Effector memory CD4-positive, alpha-beta T cell (primary cell): ENCODE results near the gene UPF1.
"Not testable (repeated sequence)": the region's sequence is repeated elsewhere in the genome, so short reads cannot be mapped to it uniquely, and the experiment has no call there.

Experiments
- DNase-seq, 3 donors: peaks; one replicate each; pipeline ENCODE4 v3.0.0-alpha.2; 2020
- H3K27ac ChIP-seq: 2 replicates; pipeline ENCODE4 v1.7.0; 2013; ENCODE audit warnings: mild to moderate bottlenecking, low read length, moderate library complexity; ENCODE audit not compliant: insufficient read depth, poor library complexity, severe bottlenecking
- H3K27me3 ChIP-seq: replicated peaks from 2 replicates; pipeline ENCODE4 v1.7.0; 2013; ENCODE audit warnings: mild to moderate bottlenecking, low read length; ENCODE audit not compliant: insufficient read depth, control insufficient read depth, poor library complexity, severe bottlenecking
- H3K36me3 ChIP-seq: 2 replicates; pipeline ENCODE4 v1.7.0; 2013; ENCODE audit warnings: mild to moderate bottlenecking, low read length, moderate library complexity; ENCODE audit not compliant: control insufficient read depth, insufficient read depth
- H3K4me1 ChIP-seq: 2 replicates; pipeline ENCODE4 v1.7.0; 2013; ENCODE audit warnings: low read length, mild to moderate bottlenecking; ENCODE audit not compliant: control insufficient read depth, insufficient read depth, poor library complexity, severe bottlenecking
- H3K4me3 ChIP-seq: 2 replicates; pipeline ENCODE4 v1.7.0; 2013; ENCODE audit warnings: low read length, low read depth, mild to moderate bottlenecking; ENCODE audit not compliant: insufficient read depth, poor library complexity, severe bottlenecking
- H3K9me3 ChIP-seq: 2 replicates; pipeline ENCODE4 v1.7.0; 2013; ENCODE audit warnings: mild to moderate bottlenecking, low read length, moderate library complexity; ENCODE audit not compliant: control insufficient read depth

UPF1 gene

DNA sequence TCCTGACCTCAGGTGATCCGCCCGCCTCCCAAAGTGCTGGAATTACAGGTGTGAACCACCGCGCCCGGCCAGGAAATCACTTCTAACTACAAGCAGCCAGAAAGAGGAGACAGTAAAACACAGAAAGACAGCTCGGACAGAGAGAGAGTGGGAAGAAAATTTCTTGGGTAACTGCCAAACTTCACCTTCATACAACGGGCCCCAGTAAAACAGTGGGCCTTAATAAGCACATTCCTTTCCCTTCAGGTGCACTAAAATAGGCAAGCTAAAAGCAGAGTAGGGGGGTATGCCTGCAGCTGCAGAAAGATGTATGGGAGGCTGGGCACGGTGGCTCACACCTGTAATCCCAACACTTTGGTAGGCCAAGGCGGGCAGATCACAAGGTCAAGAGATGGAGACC is 85.8 kb downstream of the UPF1 start:
- not testable (repeated sequence) for H3K27ac ChIP-seq, H3K4me3 ChIP-seq, H3K27me3 ChIP-seq, H3K9me3 ChIP-seq, DNase-seq
- Histone ChIP-seq H3K4me1 (peaks cover 21% of the 10 kb centered on the region), H3K36me3 (peaks cover 32% of the 10 kb centered on the region)
